HG03196 (cell line): Measurements from ENCODE around the gene BCAS1.
"Not testable (repeated sequence)": the region's sequence is repeated elsewhere in the genome, so short reads cannot be mapped to it uniquely, and the experiment has no call there.

ENCODE experiments used
- ATAC-seq: cut with Tn5 transposase; IDR thresholded peaks from one replicate; pipeline ENCODE4 v1.9.1; 2021; ENCODE audit not compliant: unreplicated experiment

Gene BCAS1

GRCh38 chr20:53994088-53994487 lies 76.3 kb downstream of the BCAS1 start:
- ATAC-seq = no peak

- ATAC-seq = no peak
Measured at GRCh38 chr20:53993310-53993709, 77.1 kb downstream of the BCAS1 start.

GRCh38 chr20:53990768-53991450 lies 79.5 kb downstream of the BCAS1 start:
- no peak for ATAC-seq

- ATAC-seq = no peak
Measured at GRCh38 chr20:53990003-53990402, 80.4 kb downstream of the BCAS1 start.

- ATAC-seq = no peak
Measured at GRCh38 chr20:53989401-53989800, 81.0 kb downstream of the BCAS1 start.

- no peak for ATAC-seq
Measured at GRCh38 chr20:53986037-53986650, 84.2 kb downstream of the BCAS1 start.

- no peak for ATAC-seq
Measured at GRCh38 chr20:53985150-53985518, 85.3 kb downstream of the BCAS1 start.

- no peak for ATAC-seq
Measured at GRCh38 chr20:53984356-53985149, 85.8 kb downstream of the BCAS1 start.

- no peak for ATAC-seq
Measured at GRCh38 chr20:53983401-53983800, 87.0 kb downstream of the BCAS1 start.

- ATAC-seq = no peak
Measured at GRCh38 chr20:53982624-53983023, 87.8 kb downstream of the BCAS1 start.

GRCh38 chr20:53981752-53982437 lies 88.5 kb downstream of the BCAS1 start:
- ATAC-seq = no peak

- ATAC-seq = no peak
Measured at GRCh38 chr20:53981130-53981529, 89.3 kb downstream of the BCAS1 start.

GRCh38 chr20:53980031-53980465 lies 90.3 kb downstream of the BCAS1 start:
- ATAC-seq = no peak

- no peak for ATAC-seq
Measured at GRCh38 chr20:53978497-53978896, 91.9 kb downstream of the BCAS1 start.

GRCh38 chr20:53977391-53977790 lies 93.0 kb downstream of the BCAS1 start:
- ATAC-seq = no peak

GRCh38 chr20:53975761-53976160 lies 94.6 kb downstream of the BCAS1 start:
- ATAC-seq = no peak

- ATAC-seq = no peak
Measured at GRCh38 chr20:53974785-53975555, 95.4 kb downstream of the BCAS1 start.

GRCh38 chr20:53973882-53974281 lies 96.5 kb downstream of the BCAS1 start:
- not testable (repeated sequence) for ATAC-seq

GRCh38 chr20:53972179-53972578 lies 98.2 kb downstream of the BCAS1 start:
- ATAC-seq = no peak

GRCh38 chr20:53971096-53971683 lies 99.2 kb downstream of the BCAS1 start:
- no peak for ATAC-seq
